Islet precursor cell (in vitro differentiated cells): ENCODE data around the gene KRTAP4-1.
"Not testable (repeated sequence)": the region's sequence is repeated elsewhere in the genome, so short reads cannot be mapped to it uniquely, and the experiment has no call there.

Source experiments
- DNase-seq: peaks from one replicate; pipeline ENCODE4 v3.0.0-alpha.2; 2018

KRTAP4-1 gene

GRCh38 chr17:41168121-41168520, 16.6 kb downstream of the KRTAP4-1 start, which contains the start of gene KRTAP4-3:
KRTAP4-3 (minus strand) TSS chr17:41168221; CDS start chr17:41168172, 49 bp downstream.
- no peak for DNase-seq

- no peak for DNase-seq
These were observed 17.1 kb downstream of the KRTAP4-1 start for GRCh38 chr17:41167561-41167960.

GRCh38 chr17:41163828-41164227, 20.9 kb downstream of the KRTAP4-1 start:
- no peak for DNase-seq

- no peak for DNase-seq
These were observed 24.1 kb downstream of the KRTAP4-1 start, which contains the start of gene KRTAP4-4 for GRCh38 chr17:41160648-41161047. KRTAP4-4 (minus strand) TSS chr17:41160748; CDS start chr17:41160691, 57 bp downstream.

- not testable (repeated sequence) for DNase-seq
These were observed 24.5 kb downstream of the KRTAP4-1 start for GRCh38 chr17:41160190-41160589.

GRCh38 chr17:41153856-41154255, 30.9 kb downstream of the KRTAP4-1 start:
- DNase-seq: peak; percentile 67

GRCh38 chr17:41151525-41151924, 33.2 kb downstream of the KRTAP4-1 start:
- no peak for DNase-seq

GRCh38 chr17:41150026-41150425, 34.7 kb downstream of the KRTAP4-1 start:
- DNase-seq: no peak

GRCh38 chr17:41149652-41149985, 35.1 kb downstream of the KRTAP4-1 start, which contains the start of gene KRTAP4-5:
KRTAP4-5 (minus strand) TSS chr17:41149825; CDS start chr17:41149767, 58 bp downstream.
- DNase-seq: no peak

GRCh38 chr17:41148971-41149651, 35.6 kb downstream of the KRTAP4-1 start:
- DNase-seq: not testable (repeated sequence)

GRCh38 chr17:41147531-41148204, 37.0 kb downstream of the KRTAP4-1 start:
- DNase-seq: no peak

- DNase-seq: no peak
These were observed 39.5 kb downstream of the KRTAP4-1 start for GRCh38 chr17:41145261-41145660.

- DNase-seq: no peak
These were observed 39.9 kb downstream of the KRTAP4-1 start for GRCh38 chr17:41144846-41145245.

GRCh38 chr17:41141361-41141760, 43.4 kb downstream of the KRTAP4-1 start:
- DNase-seq: no peak

GRCh38 chr17:41140360-41141131, 44.2 kb downstream of the KRTAP4-1 start, which contains the start of gene KRTAP4-6:
KRTAP4-6 (minus strand) TSS chr17:41140544; CDS start chr17:41140487, 57 bp downstream.
- DNase-seq: no peak

GRCh38 chr17:41139865-41140264, 44.8 kb downstream of the KRTAP4-1 start:
- DNase-seq: not testable (repeated sequence)
